ENCODE measurements around the gene TAMALIN. TPM values are rescaled to one million over a fixed set of nuclear protein-coding genes. Genes with fewer than 3 reads are reported as not detected.

The TAMALIN gene
- total and polyA plus RNA-seq, 8 donors, result 30.6 to 63.7 (median 43.5) TPM

GRCh38 chr12:52007158-52007921 lies 594 bp downstream of the TAMALIN start:
- peak overlapping the region; percentile 82 to 85 for H3K27ac ChIP-seq
- TF ChIP-seq CTCF (IDR thresholded peaks at IDR 0.05), result no peak
- ATAC-seq (peak; percentile 10), DNase-seq (peak in 3 of 4 donors; percentile 60 to 86 (median 68))
- H3K9me3 ChIP-seq, result no peaks in the 10 kb centered on the region
- H3K27me3 ChIP-seq, result peaks cover 6 to 47% of the 10 kb centered on the region in 2 donors
- peak overlapping the region; percentile 57 to 68 for H3K4me3 ChIP-seq
- intact Hi-C loops (cut with DNase I), result no loop called here
- H3K4me1 ChIP-seq, result peaks cover 17 to 68% of the 10 kb centered on the region in 2 donors
- H3K36me3 ChIP-seq, result peaks cover 0 to 18% of the 10 kb centered on the region in 2 donors

GRCh38 chr12:52007982-52008510 lies 1.3 kb downstream of the TAMALIN start:
- ATAC-seq (no peak), DNase-seq (no peak)
- H3K4me3 ChIP-seq, result peak overlapping the region; percentile 57 to 68
- H3K27me3 ChIP-seq, result peaks cover 6 to 47% of the 10 kb centered on the region in 2 donors
- no peak for TF ChIP-seq CTCF (IDR thresholded peaks at IDR 0.05)
- intact Hi-C loops (cut with DNase I), result no loop called here
- H3K27ac ChIP-seq, result peak overlapping the region; percentile 82 to 85
- H3K9me3 ChIP-seq, result no peaks in the 10 kb centered on the region
- peaks cover 0 to 22% of the 10 kb centered on the region in 2 donors for H3K36me3 ChIP-seq
- H3K4me1 ChIP-seq, result peaks cover 17 to 68% of the 10 kb centered on the region in 2 donors

GRCh38 chr12:52009081-52009751 lies 2.5 kb downstream of the TAMALIN start:
- ATAC-seq (no peak), DNase-seq (no peak)
- no peak for TF ChIP-seq CTCF (IDR thresholded peaks at IDR 0.05)
- Histone ChIP-seq H3K9me3 (no peaks in the 10 kb centered on the region), H3K4me3 (peak overlapping the region in 1 of 2 donors; percentile 57), H3K4me1 (peaks cover 17 to 65% of the 10 kb centered on the region in 2 donors), H3K27me3 (peaks cover 6 to 47% of the 10 kb centered on the region in 2 donors), H3K27ac (peak overlapping the region; percentile 82 to 85), H3K36me3 (peaks cover 0 to 31% of the 10 kb centered on the region in 2 donors)
- intact Hi-C loops (cut with DNase I), result no loop called here

- peak overlapping the region in 1 of 2 donors; percentile 57 for H3K4me3 ChIP-seq
- peaks cover 6 to 40% of the 10 kb centered on the region in 2 donors for H3K27me3 ChIP-seq
- DNase-seq (peak in 3 of 4 donors; percentile 85 to 97 (median 92)), ATAC-seq (peak; percentile 68)
- intact Hi-C loops (cut with DNase I), result no loop called here
- H3K9me3 ChIP-seq, result no peaks in the 10 kb centered on the region
- peaks cover 17 to 56% of the 10 kb centered on the region in 2 donors for H3K4me1 ChIP-seq
- peak overlapping the region; percentile 82 to 85 for H3K27ac ChIP-seq
- H3K36me3 ChIP-seq, result peaks cover 0 to 37% of the 10 kb centered on the region in 2 donors
- TF ChIP-seq CTCF (IDR thresholded peaks at IDR 0.05), result no peak
Observed at GRCh38 chr12:52010152-52010622, 3.4 kb downstream of the TAMALIN start.

Data from left lung (tissue), 10 donors.